ENCODE measurements around the gene KLF13.

DNA sequence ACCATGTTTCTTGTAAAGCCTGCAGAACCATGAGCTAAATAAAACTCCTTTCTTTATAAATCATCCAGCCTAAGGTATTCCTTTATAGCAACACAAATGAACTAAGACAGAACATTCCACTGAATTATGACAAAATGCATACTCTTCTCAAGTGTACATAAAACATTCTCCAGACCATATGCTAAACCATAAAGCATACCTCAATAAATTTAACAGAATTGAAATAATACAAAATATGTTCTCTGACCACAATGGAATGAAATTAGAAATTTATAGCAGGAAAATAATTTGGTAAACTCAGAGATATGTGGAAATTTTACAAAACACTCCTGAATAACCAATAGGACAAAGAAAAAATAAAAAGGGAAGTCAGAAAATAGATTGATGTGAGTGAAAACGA is 88.6 kb downstream of the KLF13 start:
- TF ChIP-seq, protein P1, sequence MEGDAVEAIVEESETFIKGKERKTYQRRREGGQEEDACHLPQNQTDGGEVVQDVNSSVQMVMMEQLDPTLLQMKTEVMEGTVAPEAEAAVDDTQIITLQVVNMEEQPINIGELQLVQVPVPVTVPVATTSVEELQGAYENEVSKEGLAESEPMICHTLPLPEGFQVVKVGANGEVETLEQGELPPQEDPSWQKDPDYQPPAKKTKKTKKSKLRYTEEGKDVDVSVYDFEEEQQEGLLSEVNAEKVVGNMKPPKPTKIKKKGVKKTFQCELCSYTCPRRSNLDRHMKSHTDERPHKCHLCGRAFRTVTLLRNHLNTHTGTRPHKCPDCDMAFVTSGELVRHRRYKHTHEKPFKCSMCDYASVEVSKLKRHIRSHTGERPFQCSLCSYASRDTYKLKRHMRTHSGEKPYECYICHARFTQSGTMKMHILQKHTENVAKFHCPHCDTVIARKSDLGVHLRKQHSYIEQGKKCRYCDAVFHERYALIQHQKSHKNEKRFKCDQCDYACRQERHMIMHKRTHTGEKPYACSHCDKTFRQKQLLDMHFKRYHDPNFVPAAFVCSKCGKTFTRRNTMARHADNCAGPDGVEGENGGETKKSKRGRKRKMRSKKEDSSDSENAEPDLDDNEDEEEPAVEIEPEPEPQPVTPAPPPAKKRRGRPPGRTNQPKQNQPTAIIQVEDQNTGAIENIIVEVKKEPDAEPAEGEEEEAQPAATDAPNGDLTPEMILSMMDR (IDR thresholded peaks at IDR 0.05; ENCODE audit: insufficient read depth, low read length): no peak
- no peak for TF ChIP-seq POLR2AphosphoS5 (IDR thresholded peaks at IDR 0.05; ENCODE audit: low read depth)
- TF ChIP-seq, protein P2, sequence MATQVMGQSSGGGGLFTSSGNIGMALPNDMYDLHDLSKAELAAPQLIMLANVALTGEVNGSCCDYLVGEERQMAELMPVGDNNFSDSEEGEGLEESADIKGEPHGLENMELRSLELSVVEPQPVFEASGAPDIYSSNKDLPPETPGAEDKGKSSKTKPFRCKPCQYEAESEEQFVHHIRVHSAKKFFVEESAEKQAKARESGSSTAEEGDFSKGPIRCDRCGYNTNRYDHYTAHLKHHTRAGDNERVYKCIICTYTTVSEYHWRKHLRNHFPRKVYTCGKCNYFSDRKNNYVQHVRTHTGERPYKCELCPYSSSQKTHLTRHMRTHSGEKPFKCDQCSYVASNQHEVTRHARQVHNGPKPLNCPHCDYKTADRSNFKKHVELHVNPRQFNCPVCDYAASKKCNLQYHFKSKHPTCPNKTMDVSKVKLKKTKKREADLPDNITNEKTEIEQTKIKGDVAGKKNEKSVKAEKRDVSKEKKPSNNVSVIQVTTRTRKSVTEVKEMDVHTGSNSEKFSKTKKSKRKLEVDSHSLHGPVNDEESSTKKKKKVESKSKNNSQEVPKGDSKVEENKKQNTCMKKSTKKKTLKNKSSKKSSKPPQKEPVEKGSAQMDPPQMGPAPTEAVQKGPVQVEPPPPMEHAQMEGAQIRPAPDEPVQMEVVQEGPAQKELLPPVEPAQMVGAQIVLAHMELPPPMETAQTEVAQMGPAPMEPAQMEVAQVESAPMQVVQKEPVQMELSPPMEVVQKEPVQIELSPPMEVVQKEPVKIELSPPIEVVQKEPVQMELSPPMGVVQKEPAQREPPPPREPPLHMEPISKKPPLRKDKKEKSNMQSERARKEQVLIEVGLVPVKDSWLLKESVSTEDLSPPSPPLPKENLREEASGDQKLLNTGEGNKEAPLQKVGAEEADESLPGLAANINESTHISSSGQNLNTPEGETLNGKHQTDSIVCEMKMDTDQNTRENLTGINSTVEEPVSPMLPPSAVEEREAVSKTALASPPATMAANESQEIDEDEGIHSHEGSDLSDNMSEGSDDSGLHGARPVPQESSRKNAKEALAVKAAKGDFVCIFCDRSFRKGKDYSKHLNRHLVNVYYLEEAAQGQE (IDR thresholded peaks at IDR 0.05; ENCODE audit: insufficient replicate concordance, low read depth): no peak
- TF ChIP-seq GABPA (IDR thresholded peaks at IDR 0.05; ENCODE audit: low read depth): no peak
- TF ChIP-seq SPI1 (IDR thresholded peaks at IDR 0.05; ENCODE audit: borderline replicate concordance, low read depth): no peak

All from HL-60 (cell line).